Fibroblast of the conjunctiva (primary cell): ENCODE data around the gene ZCRB1.
A peak's percentile ranks its signal among the peaks of the same experiment; 100 is the strongest.

Experiments used
- DNase-seq: peaks from one replicate; pipeline ENCODE4 v3.0.0-alpha.2; 2010; ENCODE audit warnings: low read depth

ZCRB1 gene

GRCh38 chr12:42327227-42327590 lies 1.3 kb upstream of the ZCRB1 start:
- no peak for DNase-seq

GRCh38 chr12:42326541-42327226 lies 790 bp upstream of the ZCRB1 start:
- DNase-seq, result peak; percentile 10

DNA sequence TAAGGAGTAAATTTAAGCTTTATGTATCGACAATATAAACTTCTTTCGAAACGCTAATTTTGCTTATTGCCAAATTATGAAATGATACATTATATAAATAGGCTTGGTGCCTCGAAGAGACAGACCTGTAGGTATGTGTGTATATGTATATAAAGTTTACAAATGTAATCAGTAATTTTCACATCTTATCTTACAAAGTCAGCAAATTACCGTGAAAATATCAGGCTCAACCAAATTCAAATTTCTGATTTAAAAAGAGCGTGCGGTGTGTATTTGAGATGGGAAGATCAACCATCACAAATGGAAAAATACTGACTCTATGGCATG lies 605 bp downstream of the ZCRB1 start:
- DNase-seq, result no peak

- no peak for DNase-seq
Measured at GRCh38 chr12:42323856-42324255, 2.0 kb downstream of the ZCRB1 start.

GRCh38 chr12:42322567-42322966 lies 3.3 kb downstream of the ZCRB1 start:
- no peak for DNase-seq

DNA sequence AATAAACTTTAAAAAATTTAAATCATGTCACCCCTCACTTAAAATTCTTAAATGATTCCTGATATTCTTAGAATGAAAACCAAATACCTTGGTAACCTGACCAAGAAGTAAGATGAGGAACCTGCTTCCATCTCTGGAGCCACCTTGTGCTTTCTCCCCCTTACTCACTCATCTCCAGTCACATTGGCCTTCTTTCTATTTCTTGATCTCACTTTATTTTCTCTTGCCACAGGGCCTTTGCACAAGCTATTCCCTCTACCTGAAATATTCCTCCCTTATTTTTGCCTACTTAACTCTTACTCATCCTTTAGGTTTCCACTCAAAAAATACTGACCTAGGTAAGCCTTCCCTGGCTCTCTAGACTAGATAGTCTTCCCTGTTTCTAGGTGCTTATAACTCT lies 5.1 kb downstream of the ZCRB1 start:
- no peak for DNase-seq

GRCh38 chr12:42315108-42315507 lies 10.8 kb downstream of the ZCRB1 start:
- DNase-seq, result no peak

GRCh38 chr12:42309996-42310395 lies 15.9 kb downstream of the ZCRB1 start:
- DNase-seq, result no peak

DNA sequence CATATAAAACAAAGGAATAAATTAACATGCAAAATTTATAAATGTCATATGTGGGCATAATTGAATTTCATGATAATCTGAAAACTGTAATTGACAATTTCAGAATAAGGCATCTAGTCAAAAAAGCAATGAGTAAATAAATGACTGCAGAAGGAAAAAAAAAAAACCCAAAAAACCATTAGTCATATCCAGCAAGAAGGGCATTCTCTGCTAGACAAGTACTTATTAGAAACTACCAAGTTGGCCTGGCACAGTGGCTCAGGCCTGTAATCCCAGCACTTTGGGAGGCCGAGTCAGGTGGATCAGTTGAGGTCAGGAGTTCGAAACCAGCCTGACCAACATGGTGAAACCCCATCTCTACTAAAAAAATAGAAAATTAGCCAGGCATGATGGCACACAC lies 17.5 kb downstream of the ZCRB1 start:
- DNase-seq, result no peak

DNA sequence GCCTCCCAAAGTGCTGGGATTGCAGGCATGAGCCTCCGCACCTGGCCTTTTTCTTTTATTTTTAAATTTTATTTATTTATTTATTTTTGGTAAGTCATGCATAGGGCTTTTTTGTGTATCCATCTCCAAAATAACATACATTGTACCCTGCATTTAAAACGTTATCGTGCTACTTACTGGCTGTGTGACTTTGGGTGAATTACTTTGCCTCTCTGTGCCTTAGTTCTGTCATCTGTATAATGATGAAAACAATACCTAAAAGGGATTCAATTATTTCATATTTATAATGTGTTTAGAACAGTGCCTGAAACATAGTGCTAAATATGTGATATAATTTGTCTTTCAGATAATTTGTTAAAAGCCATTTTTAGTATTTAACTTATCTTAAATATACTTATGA lies 19.6 kb downstream of the ZCRB1 start:
- DNase-seq, result no peak

- no peak for DNase-seq
Measured at GRCh38 chr12:42299392-42300308, 26.2 kb downstream of the ZCRB1 start.

GRCh38 chr12:42298887-42299286 lies 27.0 kb downstream of the ZCRB1 start:
- DNase-seq, result no peak

- no peak for DNase-seq
Measured at GRCh38 chr12:42296503-42297109, 29.3 kb downstream of the ZCRB1 start.

DNA sequence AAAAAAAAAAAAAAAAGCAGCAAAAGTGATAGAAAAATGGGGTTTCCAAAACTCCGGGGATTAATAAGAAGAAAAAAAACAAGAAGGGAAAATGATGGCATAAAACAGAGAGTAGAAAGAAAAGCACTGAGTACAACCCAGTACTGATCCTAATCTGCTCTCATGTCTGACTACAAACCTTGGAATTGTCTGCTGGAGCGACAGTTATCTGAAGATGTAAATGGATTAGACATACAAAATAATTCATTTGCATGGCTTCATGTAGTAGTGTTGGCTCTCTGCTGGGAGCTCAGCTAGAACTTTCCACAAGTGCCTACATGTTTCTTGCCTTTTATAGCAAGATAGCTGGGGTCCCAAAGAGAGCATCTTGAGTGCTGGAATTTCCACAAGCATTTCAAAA lies 34.2 kb downstream of the ZCRB1 start:
- no peak for DNase-seq

DNA sequence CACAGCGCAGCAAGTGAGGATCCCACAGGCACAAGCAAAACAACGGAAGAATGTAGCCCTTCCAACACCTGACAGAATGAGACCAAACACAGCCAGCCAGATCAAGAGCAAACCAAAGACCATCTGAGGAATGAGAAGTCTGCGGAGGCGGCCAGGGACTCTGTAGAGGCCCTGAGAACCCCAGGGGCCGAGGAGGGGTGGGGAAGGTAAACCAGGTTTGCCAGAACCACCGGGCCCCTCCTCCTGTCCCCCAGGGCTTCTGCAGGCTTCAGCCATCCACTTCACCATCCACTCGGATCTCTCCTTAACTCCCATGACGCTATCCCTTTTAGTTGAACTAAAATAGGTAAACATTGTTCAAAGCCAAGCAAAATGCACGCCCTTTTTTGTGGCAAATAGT lies 37.4 kb downstream of the ZCRB1 start:
- no peak for DNase-seq

- no peak for DNase-seq
Measured at GRCh38 chr12:42286741-42287140, 39.2 kb downstream of the ZCRB1 start.

DNA sequence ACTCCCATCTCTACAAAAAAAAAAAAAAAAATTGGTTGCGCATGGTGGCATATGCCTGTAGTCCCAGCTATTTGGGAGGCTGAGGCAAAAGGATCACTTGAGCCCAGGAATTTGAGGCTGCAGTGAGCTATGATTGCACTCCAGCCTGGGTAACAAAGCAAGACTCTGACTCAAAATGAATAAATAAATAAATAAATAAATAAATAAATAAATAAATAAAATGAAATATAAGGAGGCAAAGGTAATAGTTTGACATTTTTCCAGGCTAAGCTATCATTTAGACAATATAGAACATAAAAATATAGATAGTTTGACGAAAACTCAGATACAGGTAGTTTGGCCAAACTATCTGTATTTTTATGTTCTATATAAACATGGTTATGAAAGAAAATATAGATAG lies 40.5 kb downstream of the ZCRB1 start:
- DNase-seq, result no peak

GRCh38 chr12:42284876-42285275 lies 41.0 kb downstream of the ZCRB1 start:
- DNase-seq, result no peak

DNA sequence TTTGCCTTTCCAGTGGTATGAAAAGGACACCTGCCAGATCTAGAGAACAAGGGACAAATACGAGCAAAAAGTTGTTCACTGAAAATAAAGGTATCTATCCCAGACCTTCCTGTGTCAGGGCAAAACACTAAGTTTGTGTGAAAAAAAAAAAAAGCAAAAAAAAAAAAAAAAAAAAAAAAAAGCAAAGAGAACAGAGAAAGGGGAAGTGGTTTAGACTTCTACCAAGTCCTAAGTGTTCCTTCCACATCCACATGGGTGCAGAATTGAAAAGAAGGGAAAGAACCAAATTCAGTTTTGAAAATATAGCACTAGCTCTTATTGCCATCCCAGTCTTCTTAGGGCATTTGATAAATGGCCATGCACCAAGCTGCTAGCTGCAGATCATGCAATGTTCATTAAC lies 41.7 kb downstream of the ZCRB1 start:
- no peak for DNase-seq

DNA sequence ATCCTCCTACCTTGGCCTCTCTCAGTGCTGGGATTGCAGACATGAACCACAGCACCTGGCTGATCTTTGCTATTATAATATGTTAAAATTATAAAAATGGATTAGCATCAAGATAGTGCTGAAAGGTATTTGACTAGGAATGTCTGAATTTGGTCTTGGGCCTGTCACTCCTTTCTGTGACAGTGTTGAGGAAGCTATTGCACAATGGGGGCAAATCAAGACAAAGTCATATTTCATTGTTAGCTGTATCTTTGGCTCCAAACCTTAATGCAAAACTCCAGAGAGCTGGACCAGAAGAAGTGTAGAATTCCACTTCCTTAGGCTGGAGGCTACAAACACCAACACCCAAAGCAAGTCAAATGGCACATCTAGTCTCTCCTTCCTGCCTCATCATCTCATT lies 42.2 kb downstream of the ZCRB1 start:
- DNase-seq, result no peak

DNA sequence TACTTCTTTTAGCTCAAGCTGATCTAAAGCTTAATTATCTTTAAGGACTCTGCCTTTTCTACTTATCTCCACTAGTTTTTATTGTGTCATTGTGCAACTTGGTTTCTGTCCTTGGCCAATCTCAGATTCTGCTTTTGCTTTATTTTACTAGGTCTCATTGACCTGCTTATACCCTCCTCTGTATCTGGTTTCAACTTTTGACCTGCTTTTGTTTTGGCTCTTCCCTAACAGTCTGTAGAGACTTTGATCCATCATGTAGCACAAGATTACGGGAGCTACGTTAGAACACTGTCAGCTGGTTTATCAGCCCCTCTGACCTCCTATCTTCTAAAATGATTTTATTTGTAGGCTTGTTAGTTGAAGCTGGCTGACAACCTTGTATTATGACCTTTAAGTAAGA lies 43.6 kb downstream of the ZCRB1 start:
- DNase-seq, result no peak

DNA sequence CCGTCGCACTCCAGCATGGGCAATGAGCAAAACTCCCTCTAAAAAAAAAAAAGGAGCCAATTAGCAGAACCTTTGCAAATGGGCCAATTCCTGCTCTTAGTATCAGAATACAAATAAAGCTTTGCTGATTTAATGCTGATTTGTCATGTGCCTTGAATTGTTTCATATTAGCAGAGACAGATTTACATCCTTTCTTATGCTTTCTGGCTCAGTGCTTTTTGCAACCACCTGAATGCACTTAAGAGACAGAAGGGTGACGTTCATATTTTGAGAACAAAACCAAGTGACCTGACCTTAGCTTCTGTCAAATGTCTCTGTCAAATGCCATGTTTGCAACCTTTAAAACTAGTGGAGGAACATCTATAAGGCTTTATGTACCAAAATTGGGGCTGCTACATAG lies 44.0 kb downstream of the ZCRB1 start:
- no peak for DNase-seq

DNA sequence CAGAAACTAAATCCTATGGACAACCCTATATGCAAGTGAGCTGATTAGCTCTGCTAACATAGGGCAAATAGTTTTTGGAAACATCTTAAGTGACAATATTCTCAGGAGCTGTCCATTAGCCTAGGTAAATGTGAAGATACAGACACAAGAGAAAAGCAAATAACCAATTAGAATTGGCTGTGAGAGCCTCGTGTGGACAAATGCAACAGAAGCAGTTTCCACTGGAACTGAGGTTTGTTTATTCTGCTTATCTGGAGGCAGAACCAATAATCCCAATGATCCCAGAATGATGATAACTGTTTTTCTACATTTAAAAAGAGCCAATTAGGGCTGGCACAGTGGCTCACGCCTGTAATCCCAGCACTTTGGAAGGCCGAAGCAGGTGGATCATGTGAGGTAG lies 44.6 kb downstream of the ZCRB1 start:
- DNase-seq, result no peak
